BE2C (cell line): Measurements from ENCODE around the gene JAZF1.

Source experiments
- DNase-seq: peaks from one replicate; pipeline ENCODE4 v3.0.0-alpha.2; 2020
- H3K27me3 ChIP-seq: fragments of 250-450 bp; sonication (Bioruptor Pico); 2 replicates; pipeline ENCODE4 v1.5.1; 2020; ENCODE audit warnings: mild to moderate bottlenecking
- H3K36me3 ChIP-seq: fragments of 250-450 bp; sonication (Bioruptor Pico); 2 replicates; pipeline ENCODE4 v1.5.1; 2020; ENCODE audit warnings: mild to moderate bottlenecking
- H3K4me1 ChIP-seq: fragments of 250-450 bp; sonication (Bioruptor Pico); 2 replicates; pipeline ENCODE4 v1.5.1; 2020
- H3K4me3 ChIP-seq: 2 replicates; pipeline ENCODE4 v1.5.1; 2011; ENCODE audit warnings: low read depth, low read length
- H3K9me3 ChIP-seq: fragments of 250-450 bp; sonication (Bioruptor Pico); 2 replicates; pipeline ENCODE4 v1.5.1; 2020
- CTCF ChIP-seq: IDR thresholded peaks from 2 replicates; pipeline ENCODE4 v1.5.1; 2012; ENCODE audit warnings: mild to moderate bottlenecking, low read depth, low read length

Gene JAZF1

GRCh38 chr7:27825891-27826290 is 354.7 kb downstream of the JAZF1 start:
- Histone ChIP-seq H3K36me3 (no peaks in the 10 kb centered on the region), H3K4me1 (peaks cover 10% of the 10 kb centered on the region), H3K9me3 (no peaks in the 10 kb centered on the region), H3K27me3 (no peaks in the 10 kb centered on the region), H3K4me3 (no peak overlapping the region)
- TF ChIP-seq CTCF, result no peak
- DNase-seq, result no peak

DNA sequence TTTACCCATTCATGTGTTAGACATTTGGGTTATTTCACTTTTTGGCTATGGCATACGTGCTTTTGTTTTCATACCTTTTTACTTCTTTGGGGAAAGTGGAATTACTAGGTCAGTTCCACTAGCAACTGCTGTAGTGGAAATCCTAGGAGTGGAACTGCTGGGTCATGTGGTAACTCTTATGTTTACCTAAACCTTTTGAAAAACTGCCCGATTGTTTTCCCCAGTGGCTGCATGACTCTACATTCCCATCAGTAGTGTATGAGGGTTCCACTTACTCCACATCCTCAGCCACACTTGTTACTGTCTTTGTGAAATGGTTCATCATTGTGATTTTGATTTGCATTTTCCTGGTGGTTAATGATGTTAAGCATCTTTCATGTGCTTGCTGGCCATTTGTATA is 358.4 kb downstream of the JAZF1 start:
- Histone ChIP-seq H3K9me3 (no peaks in the 10 kb centered on the region), H3K36me3 (no peaks in the 10 kb centered on the region), H3K4me1 (peaks cover 12% of the 10 kb centered on the region), H3K27me3 (no peaks in the 10 kb centered on the region), H3K4me3 (no peak overlapping the region)
- no peak for TF ChIP-seq CTCF
- no peak for DNase-seq

DNA sequence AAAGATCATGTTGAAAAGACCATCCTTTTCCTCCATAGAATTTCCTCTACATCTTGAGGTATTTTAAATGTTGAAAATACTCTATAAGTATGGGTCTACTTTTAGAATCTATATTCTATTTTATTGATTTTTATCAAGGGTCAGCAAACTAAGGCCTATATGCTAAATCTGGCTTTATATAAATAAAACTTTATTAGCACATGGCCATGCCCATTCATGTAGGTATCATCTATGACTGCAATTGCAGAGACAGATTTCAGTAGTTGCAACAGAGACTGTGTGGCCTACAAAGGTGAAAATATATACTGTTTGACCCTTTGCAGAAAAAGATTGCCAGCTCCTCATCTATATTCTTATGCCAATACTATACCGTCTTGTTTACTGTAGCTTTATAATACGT is 367.9 kb downstream of the JAZF1 start:
- no peak for TF ChIP-seq CTCF
- H3K4me3 ChIP-seq, result no peak overlapping the region
- H3K36me3 ChIP-seq, result no peaks in the 10 kb centered on the region
- no peak for DNase-seq
- no peaks in the 10 kb centered on the region for H3K27me3 ChIP-seq
- H3K9me3 ChIP-seq, result no peaks in the 10 kb centered on the region
- H3K4me1 ChIP-seq, result peaks cover 3% of the 10 kb centered on the region; the same call in 1 of the 2 replicates

DNA sequence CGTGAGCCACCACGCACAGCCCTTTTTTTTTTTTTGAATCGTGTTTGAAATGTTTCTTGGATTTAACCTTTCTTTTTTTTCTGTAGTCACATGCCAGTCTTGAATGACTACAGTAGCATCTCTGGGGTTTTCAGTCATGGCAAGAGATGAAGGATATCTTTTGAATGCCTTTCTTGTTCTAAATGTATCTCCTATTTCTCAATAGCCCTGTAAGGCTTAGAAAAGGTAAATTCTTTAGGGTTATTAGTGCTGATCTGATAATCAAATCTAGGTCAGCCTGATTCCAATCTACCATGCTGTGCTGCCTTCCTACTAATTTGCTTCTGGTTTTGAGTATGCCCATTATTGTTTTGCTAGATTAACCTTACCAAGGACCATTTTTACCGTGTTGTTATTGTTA is 370.4 kb downstream of the JAZF1 start:
- Histone ChIP-seq H3K4me1 (no peaks in the 10 kb centered on the region; the same call in 1 of the 2 replicates), H3K27me3 (no peaks in the 10 kb centered on the region), H3K4me3 (no peak overlapping the region), H3K36me3 (no peaks in the 10 kb centered on the region), H3K9me3 (no peaks in the 10 kb centered on the region)
- no peak for DNase-seq
- no peak for TF ChIP-seq CTCF

DNA sequence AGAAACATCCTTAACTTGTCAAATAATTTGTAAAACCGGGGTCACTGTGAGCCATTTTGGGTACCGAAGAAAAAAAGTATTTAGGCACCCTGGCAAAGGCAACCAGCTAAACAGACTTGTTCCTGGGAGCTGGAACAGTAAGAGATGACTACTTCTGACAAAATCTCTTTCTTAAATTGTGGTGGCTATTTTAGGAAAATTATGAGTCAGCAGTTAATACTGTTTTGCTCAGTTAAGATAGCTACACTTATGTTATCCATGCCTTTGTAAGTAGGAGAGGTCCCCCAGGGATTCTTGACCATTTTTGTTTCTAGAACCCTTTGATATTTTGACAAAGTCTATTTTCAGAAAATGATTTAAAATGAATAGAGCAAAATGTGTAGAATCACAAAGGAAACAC is 372.0 kb downstream of the JAZF1 start:
- no peak for DNase-seq
- H3K9me3 ChIP-seq, result no peaks in the 10 kb centered on the region
- no peaks in the 10 kb centered on the region for H3K36me3 ChIP-seq
- H3K4me3 ChIP-seq, result no peak overlapping the region
- TF ChIP-seq CTCF, result no peak
- no peaks in the 10 kb centered on the region for H3K27me3 ChIP-seq
- no peaks in the 10 kb centered on the region; the same call in 1 of the 2 replicates for H3K4me1 ChIP-seq

DNA sequence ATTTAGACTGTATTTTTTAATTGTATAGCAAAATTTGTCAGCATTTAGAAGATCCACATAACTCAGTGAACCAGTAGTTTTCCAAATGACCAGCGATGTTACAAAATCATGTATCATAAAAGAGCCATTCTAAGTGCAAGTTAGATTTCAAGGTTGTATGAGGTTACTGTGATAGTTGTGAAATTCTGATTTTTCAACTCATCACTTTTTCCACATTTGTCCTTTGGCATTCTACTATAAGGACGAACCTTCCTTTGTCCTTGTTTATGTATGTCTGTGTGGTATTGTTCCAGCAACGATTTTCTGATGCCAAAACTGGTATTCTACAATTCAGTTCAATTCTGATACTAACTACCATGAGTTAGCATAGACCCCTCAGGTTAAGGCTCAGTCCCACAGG is 376.5 kb downstream of the JAZF1 start:
- H3K27me3 ChIP-seq, result no peaks in the 10 kb centered on the region

More for the DNA sequence above, 376.5 kb downstream of the JAZF1 start:
- DNase-seq, result no peak
- H3K4me3 ChIP-seq, result no peak overlapping the region
- H3K9me3 ChIP-seq, result no peaks in the 10 kb centered on the region
- H3K36me3 ChIP-seq, result no peaks in the 10 kb centered on the region
- no peaks in the 10 kb centered on the region; the same call in 1 of the 2 replicates for H3K4me1 ChIP-seq
- TF ChIP-seq CTCF, result no peak
